ENCODE results near the gene VPS13C. TPM values are rescaled to one million over a fixed set of nuclear protein-coding genes. Genes with fewer than 3 reads are reported as not detected.

Gene VPS13C
- total RNA-seq, 1 experiment from 2014 or later = 47.3 TPM

DNA sequence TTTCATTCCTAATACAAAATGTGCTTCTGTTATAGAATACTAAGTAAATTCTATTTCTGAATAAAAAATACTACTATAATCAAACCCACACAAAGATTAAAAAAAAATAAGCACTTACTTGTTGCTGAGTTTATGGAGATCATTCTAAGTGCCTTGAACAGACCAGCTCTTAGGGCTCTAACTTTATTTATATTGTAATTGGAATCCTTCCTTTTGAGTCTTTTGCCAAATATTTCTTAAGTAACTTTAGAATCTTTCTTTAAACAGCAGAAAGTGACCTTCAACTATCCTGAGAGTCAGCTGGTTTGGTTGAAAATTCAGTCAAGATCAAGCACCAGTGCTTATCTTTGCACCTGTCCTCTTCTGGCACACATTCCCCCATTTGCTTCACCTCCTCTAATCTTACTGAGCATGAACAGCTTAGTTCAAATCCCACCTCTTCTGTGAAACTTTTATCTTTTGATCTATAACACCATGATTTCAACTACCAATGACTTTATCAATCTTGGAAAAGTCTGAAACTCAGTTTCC, 149.3 kb downstream of the VPS13C start:
- H3K4me1 ChIP-seq (ENCODE audit: control insufficient read depth, insufficient read depth, low read length) = no peaks in the 10 kb centered on the region
- TF ChIP-seq POLR2AphosphoS5 (IDR thresholded peaks at IDR 0.05; ENCODE audit: low read depth, low read length) = no peak
- ATAC-seq = no peak
- no peaks in the 10 kb centered on the region for H3K9me3 ChIP-seq (ENCODE audit: control insufficient read depth, insufficient read depth, low read depth, low read length)
- no peaks in the 10 kb centered on the region for H3K27me3 ChIP-seq (ENCODE audit: control insufficient read depth, insufficient read depth, low read length)
- H3K27ac ChIP-seq (ENCODE audit: low read length) = no peak overlapping the region
- no TSS peak for BruUV-seq (replicated peaks)
- no peak overlapping the region for H3K4me3 ChIP-seq (ENCODE audit: low read depth in 2 of 2, low read length in 2 of 2)
- no peak for DNase-seq (ENCODE audit: low read depth, low spot score)
- peaks cover 4% of the 10 kb centered on the region; the same call in 1 of the 2 replicates for H3K36me3 ChIP-seq (ENCODE audit: control insufficient read depth, insufficient read depth, low read length)
- in situ Hi-C loops (cut with HindIII; ENCODE audit: low pct_unique_long_range_greater_than_20kb, low sequenced_read_pairs) = no loop called here
- intact Hi-C loops (cut with micrococcal nuclease; ENCODE audit: unreplicated experiment) = no loop called here
- ChIA-PET POLR2A (no interaction called here), CTCF (no interaction called here)

GRCh38 chr15:61908241-61908640, 152.0 kb downstream of the VPS13C start:
- no peak for TF ChIP-seq CTCF (IDR thresholded peaks at IDR 0.05)
- no peak for TF ChIP-seq SIN3A (IDR thresholded peaks at IDR 0.05; ENCODE audit: borderline replicate concordance, insufficient read depth, low read depth, low read length)
- TF ChIP-seq, protein P1, sequence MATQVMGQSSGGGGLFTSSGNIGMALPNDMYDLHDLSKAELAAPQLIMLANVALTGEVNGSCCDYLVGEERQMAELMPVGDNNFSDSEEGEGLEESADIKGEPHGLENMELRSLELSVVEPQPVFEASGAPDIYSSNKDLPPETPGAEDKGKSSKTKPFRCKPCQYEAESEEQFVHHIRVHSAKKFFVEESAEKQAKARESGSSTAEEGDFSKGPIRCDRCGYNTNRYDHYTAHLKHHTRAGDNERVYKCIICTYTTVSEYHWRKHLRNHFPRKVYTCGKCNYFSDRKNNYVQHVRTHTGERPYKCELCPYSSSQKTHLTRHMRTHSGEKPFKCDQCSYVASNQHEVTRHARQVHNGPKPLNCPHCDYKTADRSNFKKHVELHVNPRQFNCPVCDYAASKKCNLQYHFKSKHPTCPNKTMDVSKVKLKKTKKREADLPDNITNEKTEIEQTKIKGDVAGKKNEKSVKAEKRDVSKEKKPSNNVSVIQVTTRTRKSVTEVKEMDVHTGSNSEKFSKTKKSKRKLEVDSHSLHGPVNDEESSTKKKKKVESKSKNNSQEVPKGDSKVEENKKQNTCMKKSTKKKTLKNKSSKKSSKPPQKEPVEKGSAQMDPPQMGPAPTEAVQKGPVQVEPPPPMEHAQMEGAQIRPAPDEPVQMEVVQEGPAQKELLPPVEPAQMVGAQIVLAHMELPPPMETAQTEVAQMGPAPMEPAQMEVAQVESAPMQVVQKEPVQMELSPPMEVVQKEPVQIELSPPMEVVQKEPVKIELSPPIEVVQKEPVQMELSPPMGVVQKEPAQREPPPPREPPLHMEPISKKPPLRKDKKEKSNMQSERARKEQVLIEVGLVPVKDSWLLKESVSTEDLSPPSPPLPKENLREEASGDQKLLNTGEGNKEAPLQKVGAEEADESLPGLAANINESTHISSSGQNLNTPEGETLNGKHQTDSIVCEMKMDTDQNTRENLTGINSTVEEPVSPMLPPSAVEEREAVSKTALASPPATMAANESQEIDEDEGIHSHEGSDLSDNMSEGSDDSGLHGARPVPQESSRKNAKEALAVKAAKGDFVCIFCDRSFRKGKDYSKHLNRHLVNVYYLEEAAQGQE (IDR thresholded peaks at IDR 0.05; ENCODE audit: insufficient read depth in 1 of 2, low read depth in 2 of 2, low read length in 1 of 2) = no peak
- no peak for TF ChIP-seq POLR2AphosphoS5 (IDR thresholded peaks at IDR 0.05; ENCODE audit: low read depth, low read length)
- TF ChIP-seq TCF7L2 (IDR thresholded peaks at IDR 0.05; ENCODE audit: low read depth, low read length) = no peak
- BruUV-seq (replicated peaks) = no TSS peak
- H3K9me3 ChIP-seq (ENCODE audit: control insufficient read depth, insufficient read depth, low read depth, low read length) = no peaks in the 10 kb centered on the region
- in situ Hi-C loops (cut with HindIII; ENCODE audit: low pct_unique_long_range_greater_than_20kb, low sequenced_read_pairs) = no loop called here
- H3K4me1 ChIP-seq (ENCODE audit: control insufficient read depth, insufficient read depth, low read length) = no peaks in the 10 kb centered on the region
- intact Hi-C loops (cut with micrococcal nuclease; ENCODE audit: unreplicated experiment) = no loop called here
- ATAC-seq = no peak
- H3K27me3 ChIP-seq (ENCODE audit: control insufficient read depth, insufficient read depth, low read length) = no peaks in the 10 kb centered on the region
- ChIA-PET POLR2A (no interaction called here), CTCF (no interaction called here)
- no peak overlapping the region for H3K27ac ChIP-seq (ENCODE audit: low read length)
- no peak overlapping the region for H3K4me3 ChIP-seq (ENCODE audit: low read depth in 2 of 2, low read length in 2 of 2)
- DNase-seq (ENCODE audit: low read depth, low spot score) = no peak
- peaks cover 5% of the 10 kb centered on the region; the same call in 1 of the 2 replicates for H3K36me3 ChIP-seq (ENCODE audit: control insufficient read depth, insufficient read depth, low read length)

DNA sequence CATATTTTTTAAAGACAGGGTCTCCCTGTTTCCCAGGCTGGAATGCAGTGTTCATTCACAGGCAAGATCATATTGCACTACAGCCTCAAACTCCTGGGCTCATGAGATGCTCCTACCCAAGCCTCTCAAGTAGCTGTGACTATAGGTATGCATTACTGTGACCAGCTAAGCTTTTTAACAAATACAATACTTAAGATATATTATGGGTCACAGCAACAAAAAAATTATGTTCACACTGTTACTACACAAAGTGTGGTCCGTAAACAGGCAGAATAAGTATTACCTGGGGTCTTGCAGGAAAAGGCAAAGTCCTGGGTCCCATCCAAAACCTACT, 152.5 kb downstream of the VPS13C start:
- no peak overlapping the region for H3K27ac ChIP-seq (ENCODE audit: low read length)
- ChIA-PET CTCF (no interaction called here), POLR2A (no interaction called here)
- DNase-seq (ENCODE audit: low read depth, low spot score) (no peak), ATAC-seq (no peak)
- H3K4me3 ChIP-seq (ENCODE audit: low read depth in 2 of 2, low read length in 2 of 2) = no peak overlapping the region
- H3K36me3 ChIP-seq (ENCODE audit: control insufficient read depth, insufficient read depth, low read length) = peaks cover 5% of the 10 kb centered on the region; the same call in 1 of the 2 replicates
- no peaks in the 10 kb centered on the region for H3K27me3 ChIP-seq (ENCODE audit: control insufficient read depth, insufficient read depth, low read length)
- intact Hi-C loops (cut with micrococcal nuclease; ENCODE audit: unreplicated experiment) = no loop called here
- TF ChIP-seq POLR2AphosphoS5 (IDR thresholded peaks at IDR 0.05; ENCODE audit: low read depth, low read length) = no peak
- TF ChIP-seq, protein P1 (IDR thresholded peaks at IDR 0.05; ENCODE audit: insufficient read depth in 1 of 2, low read depth in 2 of 2, low read length in 1 of 2) = no peak
- TF ChIP-seq CTCF (IDR thresholded peaks at IDR 0.05) = no peak
- TF ChIP-seq TCF7L2 (IDR thresholded peaks at IDR 0.05; ENCODE audit: low read depth, low read length) = no peak
- no peak for TF ChIP-seq SIN3A (IDR thresholded peaks at IDR 0.05; ENCODE audit: borderline replicate concordance, insufficient read depth, low read depth, low read length)
- in situ Hi-C loops (cut with HindIII; ENCODE audit: low pct_unique_long_range_greater_than_20kb, low sequenced_read_pairs) = no loop called here
- no peaks in the 10 kb centered on the region for H3K4me1 ChIP-seq (ENCODE audit: control insufficient read depth, insufficient read depth, low read length)
- H3K9me3 ChIP-seq (ENCODE audit: control insufficient read depth, insufficient read depth, low read depth, low read length) = no peaks in the 10 kb centered on the region
- BruUV-seq (replicated peaks) = no TSS peak
